GM18526 (cell line): ENCODE measurements around the gene CES4A.

Experiments
- POLR2A ChIP-seq: IDR thresholded peaks from 3 replicates; pipeline ENCODE4 v1.6.1; 2011; ENCODE audit not compliant: insufficient read length; ENCODE audit errors: extremely low read depth

CES4A gene

GRCh38 chr16:66977341-66978113 is 10.9 kb upstream of the CES4A start:
- TF ChIP-seq POLR2A: no peak

- no peak for TF ChIP-seq POLR2A
Measured at GRCh38 chr16:66979011-66979717, 9.2 kb upstream of the CES4A start.

GRCh38 chr16:66983033-66983432 is 5.4 kb upstream of the CES4A start:
- TF ChIP-seq POLR2A: no peak

- TF ChIP-seq POLR2A: no peak
Measured at GRCh38 chr16:66984892-66985311, 3.5 kb upstream of the CES4A start.

- no peak for TF ChIP-seq POLR2A
Measured at GRCh38 chr16:66986559-66986958, 1.8 kb upstream of the CES4A start.

GRCh38 chr16:66991545-66992077 is 3.2 kb downstream of the CES4A start:
- no peak for TF ChIP-seq POLR2A

- no peak for TF ChIP-seq POLR2A
Measured at GRCh38 chr16:66996324-66996982, 8.1 kb downstream of the CES4A start.

GRCh38 chr16:66996983-66997358 is 8.6 kb downstream of the CES4A start:
- no peak for TF ChIP-seq POLR2A

- no peak for TF ChIP-seq POLR2A
Measured at GRCh38 chr16:67000384-67001351, 12.3 kb downstream of the CES4A start.

- no peak for TF ChIP-seq POLR2A
Measured at GRCh38 chr16:67001726-67002125, 13.3 kb downstream of the CES4A start.

GRCh38 chr16:67006930-67007658 is 18.7 kb downstream of the CES4A start:
- no peak for TF ChIP-seq POLR2A

GRCh38 chr16:67009158-67009557 is 20.8 kb downstream of the CES4A start:
- no peak for TF ChIP-seq POLR2A

GRCh38 chr16:67011274-67011673 is 22.9 kb downstream of the CES4A start:
- no peak for TF ChIP-seq POLR2A

- no peak for TF ChIP-seq POLR2A
Measured at GRCh38 chr16:67013233-67013822, 24.9 kb downstream of the CES4A start.
